Smooth muscle cell of the coronary artery (primary cell): ENCODE data around the gene CCNJL. TPM values are rescaled to one million over a fixed set of nuclear protein-coding genes. Genes with fewer than 3 reads are reported as not detected.

Experiments used
- total RNA-seq: library from RNA; depleted of rRNA; stranded (reverse); fragments of >200 nt; gene quantifications from 2 replicates; pipeline ENCODE4 v1.2.3, GENCODE V29; 2014; ENCODE audit warnings: low replicate concordance

CCNJL gene, protein sequence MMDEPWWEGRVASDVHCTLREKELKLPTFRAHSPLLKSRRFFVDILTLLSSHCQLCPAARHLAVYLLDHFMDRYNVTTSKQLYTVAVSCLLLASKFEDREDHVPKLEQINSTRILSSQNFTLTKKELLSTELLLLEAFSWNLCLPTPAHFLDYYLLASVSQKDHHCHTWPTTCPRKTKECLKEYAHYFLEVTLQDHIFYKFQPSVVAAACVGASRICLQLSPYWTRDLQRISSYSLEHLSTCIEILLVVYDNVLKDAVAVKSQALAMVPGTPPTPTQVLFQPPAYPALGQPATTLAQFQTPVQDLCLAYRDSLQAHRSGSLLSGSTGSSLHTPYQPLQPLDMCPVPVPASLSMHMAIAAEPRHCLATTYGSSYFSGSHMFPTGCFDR
- 0.23 and 1.6 TPM in 2 replicates for total RNA-seq

DNA sequence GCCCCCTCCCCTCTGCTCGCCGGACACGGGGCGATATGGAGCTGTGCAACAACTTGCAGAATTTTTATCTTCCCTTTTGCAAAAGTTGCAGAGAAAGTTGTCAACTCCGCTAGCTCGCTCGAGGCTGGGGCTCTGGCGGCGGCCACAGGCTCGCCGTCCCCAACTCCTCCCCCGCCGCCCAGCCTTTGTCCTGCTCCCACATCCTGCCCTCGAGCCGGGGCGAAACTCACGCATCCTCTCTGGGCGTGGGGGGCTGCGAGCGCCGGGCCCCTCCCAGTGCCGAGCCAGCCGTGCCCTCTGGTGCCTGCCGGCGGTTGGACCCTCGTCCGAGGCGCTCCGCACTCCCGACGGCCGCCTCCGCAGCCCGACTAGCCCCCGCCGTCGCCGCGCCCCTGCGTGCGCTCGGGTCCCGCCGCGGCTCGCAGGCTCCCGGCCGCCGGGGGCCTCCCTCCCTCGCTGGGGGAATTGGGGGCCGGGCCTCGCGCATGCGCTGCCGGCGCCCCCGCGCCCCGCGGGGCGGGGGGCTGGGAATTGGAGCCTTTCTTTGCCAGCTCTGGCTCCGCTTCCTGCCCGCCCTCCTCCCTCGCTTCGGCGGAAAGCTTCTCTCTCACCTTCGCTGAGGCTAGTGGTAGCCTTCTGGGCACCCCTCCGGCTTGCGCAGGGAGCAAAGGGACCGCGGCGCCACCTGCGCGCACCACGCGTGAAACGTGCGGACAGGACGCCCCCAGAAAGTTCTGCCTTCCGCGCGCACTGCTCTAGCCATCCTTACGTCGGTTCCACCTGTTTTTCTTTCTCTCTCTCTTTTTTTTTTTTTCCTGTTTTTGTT lies at the start of gene CCNJL:
Gene CCNJL, minus strand, starts transcription at position 431 of the 826 bp plus-strand sequence. CDS start 641 bp downstream, outside the sequence.

DNA sequence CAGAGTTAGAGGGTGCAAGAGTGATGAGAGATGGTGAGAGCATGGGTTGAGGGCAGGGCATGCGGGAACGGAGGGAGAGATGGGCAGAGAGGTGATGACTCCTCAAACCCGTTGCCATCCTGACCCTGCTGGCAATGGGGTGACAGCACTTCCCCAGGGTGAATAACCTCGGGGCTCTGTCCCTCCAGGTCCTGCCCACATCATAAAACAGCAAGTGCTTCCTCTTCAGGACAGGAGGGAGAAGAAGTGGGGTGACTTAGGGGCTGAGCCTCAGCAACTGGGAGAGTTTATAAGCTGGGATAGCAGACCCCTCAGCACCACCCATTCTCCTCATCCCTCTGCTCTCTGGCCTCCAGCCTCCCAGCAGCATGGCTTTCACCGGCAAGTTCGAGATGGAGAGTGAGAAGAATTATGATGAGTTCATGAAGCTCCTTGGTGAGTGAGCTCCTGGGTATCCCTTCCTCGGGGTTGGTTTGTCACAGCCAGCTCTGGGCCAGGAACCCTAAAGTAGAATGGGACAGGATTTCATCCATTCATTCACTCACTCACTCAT lies 83.1 kb downstream of the CCNJL start, which contains the start of gene FABP6:
Gene FABP6, plus strand, starts transcription at position 317 of the 553 bp plus-strand sequence. Its CDS starts 52 bp downstream, at position 369.

Other genes with a start within 250 kb of the CCNJL start
- 11.3 and 18.9 TPM in 2 replicates for gene PWWP2A, start 193.1 kb downstream of the CCNJL start, total RNA-seq
- not detected in 2 replicates for gene FABP6, start 83.1 kb downstream of the CCNJL start, total RNA-seq
- 0.23 and 0.35 TPM in 2 replicates for gene C1QTNF2, start 58.1 kb upstream of the CCNJL start, total RNA-seq
- 2.9 and 3.6 TPM in 2 replicates for gene FAM200C, start 87.5 kb upstream of the CCNJL start, total RNA-seq
- gene SLU7, start 106.5 kb upstream of the CCNJL start, total RNA-seq, result 67.2 and 69.3 TPM in 2 replicates
- 8.3 and 139 TPM in 2 replicates for gene PTTG1, start 109.3 kb upstream of the CCNJL start, total RNA-seq